GM12878 (cell line): ENCODE measurements around the gene KRTAP5-7.
"Not testable (repeated sequence)": the region's sequence is repeated elsewhere in the genome, so short reads cannot be mapped to it uniquely, and the experiment has no call there.

Experiments used
- CREB1 ChIP-seq: IDR thresholded peaks from 2 replicates; pipeline ENCODE4 v1.6.1; 2012; ENCODE audit warnings: low read depth, mild to moderate bottlenecking, inconsistent platforms
- CREM ChIP-seq: IDR thresholded peaks from 2 replicates; pipeline ENCODE4 v1.6.1; 2014; ENCODE audit warnings: antibody characterized with exemption, low read depth
- CTCF ChIP-seq, 3 experiments: IDR thresholded peaks in 2 of 3; conservative IDR thresholded peaks in 1 of 3; 2 replicates each; pipeline ENCODE4 v1.5.1; 2011; ENCODE audit warnings: low read depth in 3 of 3, low read length in 3 of 3, mild to moderate bottlenecking in 3 of 3, control low read depth in 2 of 3, moderate library complexity in 2 of 3, inconsistent platforms in 1 of 3, mixed read lengths in 1 of 3; ENCODE audit not compliant: control insufficient read depth in 2 of 3, insufficient read depth in 1 of 3; ENCODE audit errors: extremely low read depth in 1 of 3
- FOS ChIP-seq: IDR thresholded peaks from 3 replicates; pipeline ENCODE4 v1.6.1; 2011; ENCODE audit warnings: borderline replicate concordance; ENCODE audit not compliant: insufficient read length; ENCODE audit errors: extremely low read depth
- GABPA ChIP-seq: IDR thresholded peaks from 2 replicates; pipeline ENCODE4 v1.6.1; 2014; ENCODE audit warnings: antibody characterized with exemption, low read depth, mild to moderate bottlenecking, inconsistent platforms
- KLF5 ChIP-seq: fragments of 450-650 bp; IDR thresholded peaks from 2 replicates; pipeline ENCODE4 v1.6.1; 2014; ENCODE audit warnings: mild to moderate bottlenecking; ENCODE audit not compliant: partially characterized antibody
- NKRF ChIP-seq: fragments of 450-650 bp; conservative IDR thresholded peaks from 2 replicates; pipeline ENCODE4 v1.6.1; 2017; ENCODE audit warnings: mild to moderate bottlenecking, moderate library complexity
- RCOR1 ChIP-seq: conservative IDR thresholded peaks from 2 replicates; pipeline ENCODE4 v1.6.1; 2012; ENCODE audit warnings: low read depth, low read length, improper control_type of control experiment
- REST ChIP-seq: IDR thresholded peaks from 2 replicates; pipeline ENCODE4 v1.6.1; 2012; ENCODE audit warnings: mild to moderate bottlenecking, low read depth, low read length
- SMAD1 ChIP-seq: fragments of 450-650 bp; IDR thresholded peaks from 2 replicates; pipeline ENCODE4 v1.6.1; 2018; ENCODE audit warnings: mild to moderate bottlenecking, low read depth; ENCODE audit not compliant: partially characterized antibody
- USF2 ChIP-seq: IDR thresholded peaks from 2 replicates; pipeline ENCODE4 v1.6.1; 2011; ENCODE audit warnings: low read depth, low read length, improper control_type of control experiment, borderline replicate concordance
- ZNF24 ChIP-seq: fragments of 450-650 bp; IDR thresholded peaks from 2 replicates; pipeline ENCODE4 v1.6.1; 2017; ENCODE audit warnings: antibody characterized with exemption, mild to moderate bottlenecking
- ZNF274 ChIP-seq: IDR thresholded peaks from one replicate; pipeline ENCODE4 v1.8.0; 2011; ENCODE audit not compliant: insufficient read length, insufficient read depth

GRCh38 chr11:71566626-71567599 is 39.8 kb downstream of the KRTAP5-7 start:
- not testable (repeated sequence) for TF ChIP-seq ZNF24; NKRF; REST; CTCF (IDR thresholded peaks at IDR 0.05 in 2 of 3, conservative IDR thresholded peaks at IDR 0.05 in 1 of 3; ENCODE audit: control insufficient read depth in 2 of 3, extremely low read depth in 1 of 3, insufficient read depth in 1 of 3, low read depth in 3 of 3, low read length in 3 of 3); GABPA; SMAD1; ZNF274; CREM; USF2; RCOR1; FOS; CREB1; KLF5
